Activated CD4-positive, alpha-beta T cell treated with anti-CD3 and anti-CD28 coated beads, Interleukin-2, Interleukin-6, amounts not matched to agents 100 ng/mL and 50 ng/mL, durations not matched to agents 16 hours and 8 hours (primary cell): ENCODE results near the gene SALL4.
"Not testable (repeated sequence)": the region's sequence is repeated elsewhere in the genome, so short reads cannot be mapped to it uniquely, and the experiment has no call there.

ENCODE experiments used
- DNase-seq: peaks from one replicate; pipeline ENCODE4 v3.0.0-alpha.2; 2020

Gene SALL4

DNA sequence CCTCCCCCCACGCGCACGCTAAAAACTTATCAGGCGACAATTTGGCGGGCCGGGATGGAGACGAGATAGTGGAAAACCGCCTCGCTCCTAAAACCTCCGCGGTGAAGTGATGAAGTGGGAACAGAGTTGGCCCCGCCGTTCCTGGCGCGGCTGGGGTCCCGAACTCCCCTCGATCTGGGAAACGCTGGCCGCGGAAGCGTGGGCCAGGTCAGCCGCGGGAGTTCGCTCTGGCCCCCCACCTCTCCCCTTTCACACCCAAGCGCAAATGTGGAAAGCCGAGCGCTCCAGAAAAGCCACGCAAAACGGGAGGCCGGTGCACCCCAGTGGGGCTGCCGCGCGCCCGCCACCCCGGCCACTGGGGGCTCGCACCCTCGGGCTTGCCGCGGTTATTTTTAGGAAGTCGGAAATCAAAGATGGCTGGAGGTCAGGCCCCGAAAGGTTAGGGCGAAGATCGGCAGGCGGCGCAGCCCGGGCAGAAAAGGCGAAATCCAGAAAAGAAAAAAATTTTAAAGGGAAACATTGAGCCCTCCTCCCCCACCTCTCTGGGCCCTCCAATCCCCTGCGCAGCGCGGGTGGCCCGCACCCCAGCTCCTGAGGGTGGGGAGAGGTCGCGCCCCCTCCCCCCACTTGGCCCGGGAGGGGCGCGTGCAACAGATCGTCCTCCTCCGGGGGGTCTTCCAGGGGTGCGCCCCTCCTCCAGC is 1.0 kb downstream of the SALL4 start:
- DNase-seq: no peak

DNA sequence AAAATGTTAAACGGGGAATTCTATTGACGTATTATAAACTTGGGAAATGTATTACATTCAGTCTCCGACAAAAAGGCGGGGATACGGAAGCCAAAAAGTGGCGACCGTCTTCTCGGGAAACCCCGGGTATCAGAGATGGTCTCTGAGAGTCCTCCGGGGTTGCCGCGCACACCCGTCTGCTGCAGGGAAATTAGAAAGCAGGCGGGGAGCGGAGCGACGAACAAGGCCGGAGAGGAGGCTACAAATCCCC is 1.5 kb downstream of the SALL4 start:
- DNase-seq: peak; percentile 5

DNA sequence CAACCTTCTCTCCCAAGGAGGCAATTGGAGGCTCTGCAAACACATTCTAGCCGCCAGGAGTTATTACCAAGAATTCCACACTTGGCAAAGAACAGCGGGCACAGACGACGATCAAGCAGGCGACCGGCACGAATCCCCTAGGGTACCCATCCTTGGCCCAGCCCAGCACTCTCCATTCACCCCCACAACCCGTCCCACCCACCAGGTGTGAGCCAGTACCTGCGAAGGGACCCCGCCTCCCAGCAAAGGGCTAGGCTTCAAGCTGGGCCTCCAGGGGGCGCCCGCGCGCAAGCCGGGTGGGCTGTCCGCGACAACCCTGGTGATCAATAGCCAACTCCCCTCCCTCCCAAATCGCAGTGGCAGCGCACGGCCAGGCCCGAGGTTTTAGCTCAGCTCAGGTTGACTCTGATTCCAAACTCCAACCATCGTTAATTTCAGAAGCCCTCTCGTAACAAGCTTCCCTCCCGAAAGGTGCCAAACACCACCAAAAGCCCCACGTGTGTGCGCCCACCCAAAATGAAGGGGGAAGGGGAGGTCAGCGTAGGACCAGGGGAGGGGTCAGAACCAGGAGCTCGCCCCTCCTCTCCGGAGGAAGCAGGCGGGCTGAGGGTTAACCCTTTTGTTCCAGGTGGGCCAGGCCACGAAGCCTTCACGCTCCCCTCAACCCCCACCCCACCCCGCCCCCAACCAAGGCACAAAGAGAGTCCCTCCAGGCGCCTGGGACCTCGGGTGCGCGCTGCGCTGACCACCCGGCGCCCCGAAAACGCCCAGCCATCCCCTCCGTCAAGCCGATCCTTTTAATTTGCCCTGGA is 2.1 kb downstream of the SALL4 start:
- DNase-seq: peak; percentile 75

DNA sequence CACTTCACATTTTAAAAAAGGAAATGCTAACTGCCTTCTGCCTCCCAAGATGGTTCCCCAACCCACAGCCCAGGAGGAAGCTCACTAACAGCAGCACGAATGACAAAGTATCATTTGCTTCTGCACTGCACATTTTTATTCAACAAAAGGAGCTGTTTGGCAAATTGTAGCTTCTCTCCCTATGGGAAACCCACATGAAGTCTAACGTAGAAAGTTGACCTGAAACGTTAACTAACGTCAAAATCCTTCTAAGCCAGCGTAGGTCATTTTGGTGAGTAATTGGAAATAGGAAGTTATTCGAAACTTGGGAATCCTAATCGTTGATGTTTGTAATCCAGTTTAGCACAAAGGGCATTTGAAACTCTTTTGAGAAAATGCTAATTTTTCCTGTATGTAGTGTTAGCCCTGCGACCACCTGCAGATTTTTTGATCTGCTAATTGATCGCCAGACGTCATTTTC is 2.9 kb downstream of the SALL4 start:
- no peak for DNase-seq

DNA sequence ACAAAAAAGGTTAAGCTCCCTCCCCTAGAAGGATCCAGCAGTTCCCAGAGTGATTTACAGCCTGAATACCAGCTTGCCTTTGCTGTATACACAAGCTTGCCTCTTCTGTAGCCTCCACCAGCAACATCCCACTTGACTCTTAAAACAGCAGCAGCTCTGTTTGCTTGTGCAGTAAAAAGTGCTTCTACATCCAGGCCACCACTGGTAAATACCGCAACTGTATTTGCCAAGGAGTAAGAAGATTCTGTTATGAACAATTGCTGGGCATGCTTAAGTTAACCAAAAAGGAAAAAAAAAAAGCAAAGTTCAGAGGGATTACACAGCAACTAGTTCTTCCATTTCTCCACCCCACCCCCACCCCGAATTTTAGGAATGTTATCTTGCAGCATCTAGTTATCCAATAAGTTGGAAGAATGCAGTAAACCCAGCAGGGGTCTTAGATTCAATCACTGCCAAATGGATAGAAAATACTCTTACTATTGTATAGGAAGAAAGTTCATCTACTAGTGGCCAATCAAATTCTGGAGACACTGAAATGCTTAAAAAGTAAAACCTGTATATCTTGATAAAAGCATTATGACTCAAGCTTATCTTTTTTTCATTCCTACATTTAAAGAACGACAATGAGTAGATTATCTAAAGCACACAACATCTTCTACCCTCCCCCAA is 4.8 kb downstream of the SALL4 start:
- DNase-seq: no peak

DNA sequence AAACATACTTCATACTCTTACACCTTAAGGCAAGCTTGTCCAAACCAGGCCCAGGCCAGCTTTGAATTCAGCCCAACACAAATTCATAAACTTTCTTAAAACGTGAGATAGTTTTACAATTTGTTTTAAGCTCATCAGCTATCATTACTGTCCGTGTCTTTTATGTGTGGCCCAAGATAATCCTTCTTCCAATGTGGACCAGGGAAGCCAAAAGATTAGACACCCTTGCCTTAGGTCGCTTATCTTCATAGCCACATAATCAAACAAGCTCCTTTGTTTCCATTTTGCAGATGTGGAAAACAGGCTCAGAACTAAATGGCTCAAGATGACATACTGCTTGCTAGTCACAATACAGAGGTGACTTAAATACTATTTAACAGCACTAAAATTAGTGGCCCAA is 6.0 kb downstream of the SALL4 start:
- DNase-seq: no peak

DNA sequence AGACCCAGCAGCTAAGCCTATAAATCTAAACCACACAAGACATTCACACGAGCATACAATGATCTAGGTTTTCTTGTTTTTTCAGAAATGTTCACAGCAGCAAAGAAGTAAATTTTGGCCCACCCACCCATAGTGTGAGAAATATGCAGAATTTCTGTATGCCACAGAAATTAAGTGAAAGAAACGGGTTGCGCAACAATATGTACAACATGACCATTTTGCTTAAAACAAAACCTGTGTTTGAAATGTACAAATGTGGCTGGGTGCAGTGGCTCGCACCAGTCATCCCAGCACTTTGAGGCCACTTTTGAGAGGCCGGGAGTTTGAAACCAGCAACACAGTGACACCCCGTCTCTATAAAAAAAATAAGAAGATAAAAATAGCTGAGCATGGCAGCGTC is 9.4 kb downstream of the SALL4 start:
- DNase-seq: no peak

DNA sequence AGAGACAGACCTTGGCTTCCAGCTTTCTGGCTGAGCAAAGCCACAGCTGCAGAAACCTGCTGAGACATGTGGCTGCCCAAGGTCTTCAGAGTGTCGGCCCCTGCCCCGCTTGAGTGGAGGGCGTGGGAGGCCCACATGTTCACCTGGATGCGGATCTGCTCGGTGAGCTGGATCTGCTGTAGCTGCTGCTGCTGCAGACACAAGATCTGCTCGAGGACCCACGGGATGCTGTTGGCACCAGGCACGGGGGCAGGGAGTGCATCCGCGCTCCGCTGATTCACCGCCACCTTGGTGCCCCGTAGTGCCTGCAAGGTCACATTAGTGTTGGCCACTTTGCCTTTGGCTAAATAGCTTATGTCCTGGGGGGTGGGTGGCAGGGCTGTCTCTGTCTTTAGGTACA is 10.7 kb downstream of the SALL4 start:
- no peak for DNase-seq

DNA sequence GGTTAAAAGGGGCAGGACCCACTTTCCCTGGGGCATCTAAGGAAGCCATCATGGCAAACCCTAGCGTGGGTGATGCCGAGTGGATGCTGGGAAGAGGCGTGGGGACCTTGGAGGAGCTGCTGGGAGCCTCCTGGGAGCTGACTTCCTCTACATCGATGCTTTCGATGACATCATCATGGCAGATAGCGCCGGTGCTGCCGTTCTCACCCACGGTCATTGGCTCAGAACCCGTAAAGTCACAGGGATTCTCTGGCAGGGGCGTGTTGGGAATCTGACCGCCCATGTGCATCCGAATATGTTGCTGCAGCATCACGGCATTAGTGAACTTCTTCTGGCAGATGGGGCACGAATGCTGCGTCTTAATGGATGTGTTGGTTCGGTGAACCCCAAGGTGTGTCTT is 12.1 kb downstream of the SALL4 start:
- DNase-seq: no peak

DNA sequence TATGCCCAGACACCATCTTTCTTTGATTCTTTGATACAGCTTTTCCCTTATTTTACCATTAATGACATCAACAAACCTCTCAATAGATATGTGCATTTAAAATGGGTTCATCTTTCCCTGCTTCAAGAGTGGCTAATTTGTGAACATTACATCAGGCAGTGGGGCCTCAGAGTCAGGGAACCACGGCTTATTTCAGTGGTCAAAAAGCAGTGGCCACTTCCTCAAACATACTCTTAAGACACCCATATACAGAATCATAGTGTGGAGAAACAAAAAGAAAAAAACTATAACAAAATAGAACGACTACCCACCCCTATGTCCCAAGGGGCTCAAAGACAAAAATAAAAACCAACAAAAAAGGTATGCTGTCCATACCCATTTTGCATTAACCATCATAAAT is 12.9 kb downstream of the SALL4 start:
- no peak for DNase-seq

DNA sequence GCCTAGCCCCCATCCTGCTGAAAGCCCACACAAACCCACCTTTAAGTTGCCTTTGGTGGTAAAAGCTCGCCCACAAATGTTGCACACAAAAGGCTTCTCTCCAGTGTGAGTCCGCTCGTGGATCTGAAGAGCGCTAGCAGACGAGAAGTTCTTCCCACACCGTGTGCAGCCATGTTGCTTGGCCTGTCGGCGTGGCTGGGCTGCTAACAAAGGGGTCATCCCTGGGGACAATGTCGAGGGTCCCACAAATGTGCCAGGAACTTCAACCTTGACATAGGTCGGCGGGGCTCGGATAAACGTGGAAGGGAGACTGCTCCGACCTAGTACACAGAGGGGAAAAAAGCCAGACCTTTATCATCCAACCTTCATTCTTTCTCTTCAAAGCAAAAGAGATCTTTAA is 13.5 kb downstream of the SALL4 start:
- no peak for DNase-seq

DNA sequence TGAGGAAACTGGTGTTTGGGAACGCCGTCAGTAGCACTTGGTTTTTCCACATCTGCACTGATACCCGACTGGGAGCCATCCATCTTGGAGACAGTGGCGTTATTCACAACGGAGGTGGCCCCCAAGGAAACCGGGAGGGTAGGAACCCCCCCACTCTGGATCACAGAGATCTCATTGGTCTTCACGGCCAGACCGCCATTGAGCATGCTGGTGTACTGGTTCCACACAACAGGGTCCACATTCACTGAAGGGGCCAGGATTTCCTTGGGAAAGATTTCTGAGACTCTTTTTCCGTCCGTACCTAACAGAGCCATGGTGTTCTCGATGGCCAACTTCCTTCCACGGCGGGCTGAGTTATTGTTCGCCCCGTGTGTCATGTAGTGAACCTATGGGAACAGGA is 18.0 kb downstream of the SALL4 start:
- DNase-seq: no peak

DNA sequence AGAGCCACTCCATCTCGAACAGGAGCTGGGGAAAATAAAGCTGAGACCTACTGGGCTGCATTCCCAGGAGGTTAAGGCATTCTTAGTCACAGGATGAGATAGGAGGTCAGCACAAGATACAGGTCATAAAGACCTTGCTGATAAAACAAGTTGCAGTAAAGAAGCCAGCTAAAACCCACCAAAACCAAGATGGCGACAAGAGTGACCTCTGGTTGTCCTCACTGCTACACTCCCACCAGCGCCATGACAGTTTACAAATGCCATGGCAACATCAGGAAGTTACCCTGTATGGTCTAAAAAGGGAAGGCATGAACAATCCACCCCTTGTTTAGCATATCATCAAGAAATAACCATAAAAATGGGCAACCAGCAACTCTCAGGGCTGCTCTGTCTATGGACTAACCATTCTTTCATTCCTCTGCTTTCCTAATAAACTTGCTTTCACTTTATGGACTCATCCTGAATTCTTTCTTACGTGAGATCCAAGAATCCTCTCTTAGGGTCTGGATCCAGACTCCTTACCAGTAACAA is 24.0 kb downstream of the SALL4 start:
- DNase-seq: not testable (repeated sequence)

DNA sequence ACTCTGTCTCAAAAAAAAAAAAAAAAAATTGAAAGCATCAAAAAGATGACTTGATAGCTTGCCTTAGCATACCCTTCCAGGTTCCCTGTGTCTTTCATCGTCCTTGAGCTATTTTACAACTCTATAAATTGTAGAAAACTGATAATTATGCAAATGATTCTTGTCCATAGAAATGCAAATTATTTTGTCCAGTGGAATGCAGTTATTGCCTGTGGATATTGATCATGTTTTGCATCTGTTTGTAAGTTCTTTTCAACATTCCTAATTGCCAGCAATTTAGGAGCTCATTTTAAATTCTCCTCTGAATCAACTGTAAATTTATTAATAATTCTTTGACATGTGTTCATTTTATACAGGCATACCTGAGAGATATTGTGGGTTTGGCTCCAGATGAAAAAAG is 27.1 kb downstream of the SALL4 start:
- DNase-seq: no peak

DNA sequence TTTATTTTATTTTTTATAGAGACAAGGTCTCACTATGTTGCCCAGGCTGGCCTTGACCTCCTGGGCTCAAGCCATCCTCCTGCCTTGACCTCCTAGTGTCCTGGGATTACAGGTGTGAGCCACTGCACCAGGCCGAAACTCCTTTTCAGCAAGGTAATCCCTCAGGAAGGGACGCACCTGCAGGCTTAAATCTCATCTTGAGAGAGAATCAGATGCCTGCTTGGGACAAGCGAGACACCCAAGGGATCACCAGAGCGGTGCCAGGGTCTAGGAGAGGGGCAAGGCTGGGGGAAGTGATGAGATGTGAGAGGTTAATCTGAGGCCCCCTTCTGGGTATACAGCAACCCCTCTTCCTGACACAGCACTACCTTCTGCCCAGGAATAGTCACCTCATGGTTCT is 30.1 kb downstream of the SALL4 start:
- DNase-seq: no peak

DNA sequence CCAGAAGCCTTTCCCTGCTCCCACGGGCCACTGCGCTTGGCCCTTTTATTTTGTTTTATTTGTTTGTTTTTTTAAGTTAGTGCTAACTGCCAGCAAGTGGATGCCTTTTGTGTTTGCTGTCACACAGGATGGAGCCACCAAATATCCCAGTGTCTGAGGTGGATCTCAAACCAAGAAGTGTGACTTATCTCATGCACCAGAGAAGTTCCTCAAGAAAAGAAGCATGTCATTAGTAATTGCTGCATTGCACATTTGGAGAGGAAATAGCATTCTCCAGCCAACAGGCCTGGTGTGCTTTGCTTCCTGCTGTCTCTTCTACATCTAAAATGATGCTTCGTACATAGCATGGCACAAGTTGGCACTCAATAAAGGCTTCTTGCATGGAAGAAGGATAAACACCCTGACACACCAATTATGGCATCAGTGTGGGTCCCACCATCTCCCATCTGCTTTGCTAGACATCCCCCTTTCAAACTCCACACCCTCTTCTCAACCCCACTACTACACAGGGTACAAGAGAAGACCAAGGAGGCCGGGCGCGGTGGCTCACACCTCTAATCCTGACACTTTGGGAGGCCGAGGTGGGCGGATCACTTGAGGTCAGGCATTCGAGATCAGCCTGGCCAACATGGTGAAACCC is 32.2 kb downstream of the SALL4 start:
- no peak for DNase-seq

DNA sequence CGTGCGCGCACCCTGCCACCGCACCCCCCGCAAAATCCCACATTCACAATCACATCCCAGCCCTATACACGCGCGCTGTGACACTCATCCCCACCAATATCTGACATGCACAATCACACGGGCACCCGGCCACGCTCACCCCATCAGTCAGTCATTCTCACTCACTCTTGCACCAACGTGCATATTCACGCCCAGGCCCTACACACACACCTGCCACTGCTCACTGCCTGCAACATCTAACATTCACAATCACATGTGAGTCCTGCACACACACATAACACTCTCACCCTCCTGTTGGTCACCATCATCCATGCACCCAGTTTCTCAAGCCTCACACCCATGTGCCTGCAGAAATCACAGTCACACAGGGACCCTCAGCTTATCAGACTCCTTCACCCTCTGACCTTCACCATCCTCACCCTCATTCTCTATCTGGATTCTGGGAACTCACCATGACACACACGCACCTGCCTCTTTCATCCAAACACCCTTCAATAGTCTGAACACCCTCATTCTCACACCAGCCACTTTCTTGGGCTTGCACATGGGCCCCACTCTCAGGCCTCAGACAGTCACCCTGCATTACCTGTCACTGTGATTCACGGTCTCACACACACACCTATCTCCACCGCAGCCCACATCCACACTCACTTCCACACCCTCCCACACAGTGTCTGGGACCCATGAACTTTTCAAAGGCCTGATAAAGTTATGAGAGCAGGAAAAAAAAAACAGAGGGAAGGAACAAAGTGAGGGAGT is 33.4 kb downstream of the SALL4 start:
- no peak for DNase-seq

DNA sequence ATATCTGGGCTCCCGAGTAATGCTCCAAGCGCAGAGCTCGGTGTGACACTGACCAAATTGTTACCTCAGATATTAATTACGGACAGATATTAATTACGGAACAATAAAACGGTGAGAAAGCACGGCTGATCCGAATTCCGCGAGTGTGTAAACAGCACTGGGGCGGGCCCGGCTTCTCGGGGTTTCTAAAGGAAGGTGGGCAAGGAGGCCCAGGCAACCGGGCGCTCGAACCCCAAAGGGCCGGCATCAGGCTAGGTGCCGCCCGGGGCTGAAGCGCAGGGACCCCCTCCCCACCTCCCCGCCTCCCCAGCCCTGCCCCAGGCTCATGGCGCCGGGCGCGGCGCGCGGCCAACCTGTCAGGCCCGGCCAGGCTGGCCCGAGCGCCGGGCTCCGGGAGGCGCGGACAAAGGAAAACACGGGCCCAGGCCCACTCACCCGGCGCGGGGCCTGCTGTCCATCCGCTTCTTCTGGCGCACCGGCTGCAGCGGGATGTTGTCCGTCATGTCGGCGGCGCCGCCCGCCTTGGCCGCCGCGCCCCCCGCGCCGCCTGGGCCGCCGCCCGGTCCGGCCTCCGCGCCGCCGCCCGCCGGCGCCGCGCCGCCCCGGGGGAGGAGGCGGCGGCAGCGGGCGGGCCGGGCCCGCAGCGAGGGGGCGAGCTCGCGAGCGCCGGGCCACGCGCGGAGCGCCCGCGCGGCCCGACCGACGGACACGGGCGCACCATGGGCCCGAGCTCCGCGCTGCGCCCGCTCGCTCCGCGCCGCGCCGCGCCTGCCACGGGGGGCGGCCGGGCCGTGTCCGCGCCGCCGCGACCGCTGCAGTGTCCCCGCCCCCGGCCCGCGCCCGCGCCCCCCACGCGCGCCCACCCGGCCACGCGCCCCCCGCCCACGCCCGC is 34.2 kb downstream of the SALL4 start, which contains the start of gene ATP9A:
Gene ATP9A, minus strand, starts transcription at position 524 of the 892 bp plus-strand sequence. Its CDS starts 21 bp downstream, at position 503.
- DNase-seq: no peak

DNA sequence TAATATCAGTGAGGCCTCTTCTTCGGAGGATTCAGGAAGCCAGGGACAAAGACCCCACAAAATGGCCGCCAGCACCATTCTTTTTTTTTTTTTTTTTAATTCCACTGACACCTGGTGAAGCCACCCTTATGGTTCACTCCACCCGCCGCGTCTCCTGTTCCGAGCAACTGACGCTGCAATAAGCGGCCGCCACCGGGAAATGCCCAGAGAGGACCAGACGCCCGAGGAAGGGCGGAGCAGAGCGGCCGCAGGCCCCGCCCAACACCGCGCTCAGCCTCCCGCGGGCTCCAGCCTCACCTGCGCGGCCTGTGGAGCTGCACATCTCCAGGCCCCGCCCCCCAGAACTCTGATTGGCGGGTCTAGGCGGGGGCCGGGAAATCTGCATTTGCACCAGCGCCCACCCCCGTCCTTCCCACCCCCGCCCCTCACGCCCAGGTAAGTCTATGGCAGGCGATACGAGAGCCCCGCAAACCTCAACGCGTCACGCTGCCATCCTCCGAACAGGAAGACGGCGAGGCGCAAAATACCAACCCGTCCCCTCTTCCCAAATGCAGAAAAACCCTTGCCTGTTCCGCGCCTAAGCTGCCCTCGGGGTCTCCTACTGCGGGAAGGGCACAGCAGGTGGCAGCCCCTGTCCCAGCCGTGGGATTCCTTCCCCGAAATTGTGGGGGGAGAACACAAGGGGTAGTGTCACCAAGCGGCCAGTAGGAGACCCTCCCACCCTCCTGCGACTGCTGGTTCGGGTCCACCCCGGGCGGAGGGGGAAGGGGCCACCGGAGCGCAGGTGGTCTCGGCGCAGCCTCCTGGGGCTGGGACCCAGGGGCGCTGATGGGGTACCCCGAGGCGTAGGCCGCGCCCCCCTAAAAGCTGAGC is 35.1 kb downstream of the SALL4 start:
- peak; percentile 69 for DNase-seq

DNA sequence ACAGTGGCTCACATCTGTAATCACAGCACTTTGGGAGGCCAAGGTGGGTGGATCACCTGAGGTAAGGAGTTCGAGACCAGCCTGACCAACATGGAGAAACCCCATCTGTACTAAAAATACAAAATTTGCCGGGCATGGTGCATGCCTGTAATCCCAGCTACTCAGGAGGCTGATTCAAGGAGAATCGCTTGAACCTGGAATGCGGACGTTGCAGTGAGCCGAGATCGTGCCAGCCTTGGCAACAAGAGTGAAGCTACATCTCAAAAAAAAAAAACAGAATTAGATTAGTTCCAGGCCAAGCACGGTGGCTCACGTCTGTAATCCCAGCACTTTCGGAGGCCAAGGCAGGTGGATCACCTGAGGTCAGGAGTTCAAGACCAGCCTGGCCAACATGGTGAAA is 36.9 kb downstream of the SALL4 start:
- DNase-seq: not testable (repeated sequence)
